ENCODE data around the gene TUBG1. TPM values are rescaled to one million over a fixed set of nuclear protein-coding genes. Genes with fewer than 3 reads are reported as not detected.
"Not testable (repeated sequence)": the region's sequence is repeated elsewhere in the genome, so short reads cannot be mapped to it uniquely, and the experiment has no call there.

TUBG1 gene
- total RNA-seq, 2 donors from 2014 or later: 32.3 to 86.9 TPM

GRCh38 chr17:42596386-42596785 lies 13.1 kb upstream of the TUBG1 start:
- Histone ChIP-seq H3K9me3 (no peaks in the 10 kb centered on the region), H3K9ac (ENCODE audit: low read depth in 2 of 2, low read length in 2 of 2) (no peak overlapping the region), H3K27ac (no peak overlapping the region), H3K36me3 (no peaks in the 10 kb centered on the region), H3K4me3 (no peak overlapping the region), H3K27me3 (no peaks in the 10 kb centered on the region), H3K4me1 (no peaks in the 10 kb centered on the region)
- DNase-seq: no peak
- TF ChIP-seq CTCF (IDR thresholded peaks at IDR 0.05): no peak
- intact Hi-C loops (cut with DNase I): no loop called here

- intact Hi-C loops (cut with DNase I): no loop called here
- no peaks in the 10 kb centered on the region for H3K4me1 ChIP-seq
- no peak for DNase-seq
Observed at GRCh38 chr17:42598905-42599304, 10.6 kb upstream of the TUBG1 start.

GRCh38 chr17:42603318-42603717 lies 6.2 kb upstream of the TUBG1 start:
- intact Hi-C loops (cut with DNase I): no loop called here
- Histone ChIP-seq H3K4me3 (no peak overlapping the region), H3K9me3 (no peaks in the 10 kb centered on the region), H3K27me3 (no peaks in the 10 kb centered on the region), H3K27ac (no peak overlapping the region), H3K4me1 (peaks cover 9% of the 10 kb centered on the region), H3K9ac (ENCODE audit: low read depth in 2 of 2, low read length in 2 of 2) (no peak overlapping the region), H3K36me3 (no peaks in the 10 kb centered on the region)
- no peak for TF ChIP-seq CTCF (IDR thresholded peaks at IDR 0.05)
- DNase-seq: no peak

More at GRCh38 chr17:42598905-42599304, 10.6 kb upstream of the TUBG1 start:
- no peak for TF ChIP-seq CTCF (IDR thresholded peaks at IDR 0.05)
- Histone ChIP-seq H3K36me3 (no peaks in the 10 kb centered on the region), H3K27ac (no peak overlapping the region), H3K9ac (ENCODE audit: low read depth in 2 of 2, low read length in 2 of 2) (no peak overlapping the region), H3K27me3 (no peaks in the 10 kb centered on the region), H3K4me3 (no peak overlapping the region), H3K9me3 (no peaks in the 10 kb centered on the region)

- no peaks in the 10 kb centered on the region for H3K27me3 ChIP-seq
- H3K4me1 ChIP-seq: peaks cover 9% of the 10 kb centered on the region
- TF ChIP-seq CTCF (IDR thresholded peaks at IDR 0.05): no peak
- DNase-seq: no peak
- peak overlapping the region; percentile 93 to 98 for H3K9ac ChIP-seq (ENCODE audit: low read depth in 2 of 2, low read length in 2 of 2)
- peak overlapping the region; percentile 82 for H3K4me3 ChIP-seq
- no peak overlapping the region for H3K27ac ChIP-seq
- no peaks in the 10 kb centered on the region for H3K9me3 ChIP-seq
- H3K36me3 ChIP-seq: no peaks in the 10 kb centered on the region
- intact Hi-C loops (cut with DNase I): loop anchor here (5.0 kb wide), 1 partner anchor 65 kb away; no protein-coding TSS in a partner anchor
Observed at GRCh38 chr17:42607769-42608168, 1.7 kb upstream of the TUBG1 start.

GRCh38 chr17:42608305-42609181 lies 940 bp upstream of the TUBG1 start:
- Histone ChIP-seq H3K27me3 (no peaks in the 10 kb centered on the region), H3K9ac (ENCODE audit: low read depth in 2 of 2, low read length in 2 of 2) (peak overlapping the region; percentile 93 to 98), H3K9me3 (no peaks in the 10 kb centered on the region), H3K27ac (peak overlapping the region; percentile 95), H3K4me3 (peak overlapping the region; percentile 82), H3K36me3 (peaks cover under 1% of the 10 kb centered on the region), H3K4me1 (peaks cover 9% of the 10 kb centered on the region)
- DNase-seq: no peak
- no peak for TF ChIP-seq CTCF (IDR thresholded peaks at IDR 0.05)
- intact Hi-C loops (cut with DNase I): loop anchor here (5.0 kb wide), 1 partner anchor 64 kb away; no protein-coding TSS in a partner anchor

GRCh38 chr17:42609814-42610801 lies 625 bp downstream of the TUBG1 start:
- intact Hi-C loops (cut with DNase I): loop anchor here (5.0 kb wide), 1 partner anchor 62 kb away; no protein-coding TSS in a partner anchor

More at GRCh38 chr17:42609814-42610801, 625 bp downstream of the TUBG1 start:
- H3K36me3 ChIP-seq, H3K27me3 ChIP-seq, H3K9me3 ChIP-seq, H3K4me1 ChIP-seq: not testable (repeated sequence)
- H3K27ac ChIP-seq: peak overlapping the region; percentile 95
- peak; percentile 30 for DNase-seq
- H3K9ac ChIP-seq (ENCODE audit: low read depth in 2 of 2, low read length in 2 of 2): peak overlapping the region; percentile 83 to 96
- H3K4me3 ChIP-seq: peak overlapping the region; percentile 82
